A549 (cell line): ENCODE measurements around the gene DDX27. TPM values are rescaled to one million over a fixed set of nuclear protein-coding genes. Genes with fewer than 3 reads are reported as not detected.

Source experiments
- ATAC-seq, 2 experiments: fragments of 200-7000 bp in 1 of 2; fragments of >200 bp in 1 of 2; cut with Nextera tagmentation in 1 of 2; cut with Tn5 transposase in 1 of 2; 3 replicates each; pipeline versions ENCODE4 v1.8.0 to v1.9.1; 2018 to 2020; ENCODE audit warnings: mild to moderate bottlenecking in 1 of 2, moderate library complexity in 1 of 2
- CTCF ChIA-PET: fragments of 300-600 bp; sonication (Branson Sonifier 250); formaldehyde crosslinking; extraction: SDS; loops from one replicate; lab custom pipeline; 2021; ENCODE audit warnings: antibody characterized with exemption, inconsistent platforms; lab: Yijun Ruan, JAX
- POLR2A ChIA-PET: fragments of 350-600 bp; formaldehyde crosslinking; extraction: SDS; loops from one replicate; lab custom pipeline; 2021; ENCODE audit warnings: antibody characterized with exemption, inconsistent platforms; lab: Yijun Ruan, JAX
- DNase-seq, 2 experiments: peaks; one replicate each; pipeline versions ENCODE4 v3.0.0 to v3.0.0-alpha.2; 2011 to 2016; ENCODE audit warnings: low read depth in 1 of 2, low spot score in 1 of 2
- FAIRE-seq: peaks from 2 replicates; lab custom pipeline; 2011; peaks lifted over from hg19 to GRCh38; lab: Jason Lieb, UNC
- H3K27ac ChIP-seq, 2 experiments: fragments of >200 bp; sonication (Bioruptor Twin); formaldehyde crosslinking; 3 replicates each; pipeline ENCODE4 v1.5.1; 2016 to 2017
- H3K4me1 ChIP-seq: fragments of >200 bp; sonication (Bioruptor Twin); formaldehyde crosslinking; 3 replicates; pipeline ENCODE4 v1.6.1; 2016
- H3K4me2 ChIP-seq: fragments of >200 bp; sonication (Bioruptor Twin); formaldehyde crosslinking; 3 replicates; pipeline ENCODE4 v1.6.1; 2016
- H3K4me3 ChIP-seq: fragments of >200 bp; sonication (Bioruptor Twin); formaldehyde crosslinking; 3 replicates; pipeline ENCODE4 v1.5.1; 2016
- H3K9me3 ChIP-seq: fragments of >200 bp; sonication (Bioruptor Twin); formaldehyde crosslinking; 3 replicates; pipeline ENCODE4 v1.6.1; 2016
- BHLHE40 ChIP-seq: IDR thresholded peaks from 2 replicates; pipeline ENCODE4 v1.6.1; 2012; ENCODE audit warnings: low read depth, low read length, inconsistent platforms
- CBX2 ChIP-seq: fragments of 200-600 bp; sonication (generic); IDR thresholded peaks from 2 replicates; pipeline ENCODE4 v1.6.1; 2016; ENCODE audit warnings: low read depth, mild to moderate bottlenecking, borderline replicate concordance
- CBX8 ChIP-seq: fragments of 200-600 bp; sonication (generic); IDR thresholded peaks from 2 replicates; pipeline ENCODE4 v1.6.1; 2016
- CHD2 ChIP-seq: fragments of 150-350 bp; IDR thresholded peaks from 2 replicates; pipeline ENCODE4 v1.6.1; 2014; ENCODE audit warnings: low read length; ENCODE audit not compliant: partially characterized antibody
- CHD4 ChIP-seq: fragments of 200-600 bp; sonication (generic); IDR thresholded peaks from 2 replicates; pipeline ENCODE4 v1.6.1; 2016; ENCODE audit warnings: antibody characterized with exemption, mild to moderate bottlenecking, borderline replicate concordance
- EHF ChIP-seq: fragments of 250-450 bp; sonication (Bioruptor Pico); IDR thresholded peaks from 2 replicates; pipeline ENCODE4 v1.5.0; 2020; ENCODE audit warnings: mild to moderate bottlenecking
- EHMT2 ChIP-seq: fragments of 200-600 bp; sonication (generic); IDR thresholded peaks from 2 replicates; pipeline ENCODE4 v1.6.1; 2016; ENCODE audit warnings: antibody characterized with exemption, low read depth, mild to moderate bottlenecking, moderate library complexity
- ESRRA ChIP-seq: fragments of 150-350 bp; IDR thresholded peaks from 2 replicates; pipeline ENCODE4 v1.6.1; 2014; ENCODE audit warnings: mild to moderate bottlenecking, low read length, borderline replicate concordance
- GATA3 ChIP-seq: IDR thresholded peaks from 2 replicates; pipeline ENCODE4 v1.6.1; 2012; ENCODE audit warnings: borderline replicate concordance
- HDAC2 ChIP-seq: fragments of 200-600 bp; sonication (generic); IDR thresholded peaks from 2 replicates; pipeline ENCODE4 v1.6.1; 2016
- HOXB5 ChIP-seq: fragments of 250-450 bp; sonication (Bioruptor Pico); IDR thresholded peaks from 2 replicates; pipeline ENCODE4 v1.5.0; 2020; ENCODE audit warnings: mild to moderate bottlenecking, moderate library complexity
- JUNB ChIP-seq: fragments of >200 bp; sonication (Bioruptor Twin); formaldehyde crosslinking; IDR thresholded peaks from 2 replicates; pipeline ENCODE4 v1.6.1; 2016
- KDM1A ChIP-seq: fragments of 200-600 bp; sonication (generic); IDR thresholded peaks from 2 replicates; pipeline ENCODE4 v1.6.1; 2016; ENCODE audit warnings: low read depth, mild to moderate bottlenecking
- MYC ChIP-seq: IDR thresholded peaks from 2 replicates; pipeline ENCODE4 v1.6.1; 2012; ENCODE audit warnings: mild to moderate bottlenecking, inconsistent platforms, low read length, improper control_type of control experiment, borderline replicate concordance
- NR3C1 ChIP-seq: fragments of >200 bp; sonication (Bioruptor Twin); formaldehyde crosslinking; IDR thresholded peaks from 3 replicates; pipeline ENCODE4 v1.6.1; 2017
- POLR2A ChIP-seq: IDR thresholded peaks from 2 replicates; pipeline ENCODE4 v1.6.1; 2012; ENCODE audit warnings: mild to moderate bottlenecking, low read length
- POLR2AphosphoS2 ChIP-seq: conservative IDR thresholded peaks from 2 replicates; pipeline ENCODE4 v1.6.1; 2012; ENCODE audit warnings: low read length, improper control_type of control experiment, inconsistent platforms
- RAD21 ChIP-seq, 2 experiments: fragments of >200 bp in 1 of 2; sonication (Bioruptor Twin) in 1 of 2; formaldehyde crosslinking in 1 of 2; IDR thresholded peaks in 1 of 2; conservative IDR thresholded peaks in 1 of 2; 2 replicates in 1 of 2; 3 replicates in 1 of 2; pipeline ENCODE4 v1.6.1; 2012 to 2018; ENCODE audit warnings: inconsistent platforms in 1 of 2
- RARB ChIP-seq: fragments of 250-450 bp; sonication (Bioruptor Pico); IDR thresholded peaks from 2 replicates; pipeline ENCODE4 v1.8.0; 2021; ENCODE audit warnings: mild to moderate bottlenecking, moderate library complexity
- RFX5 ChIP-seq: fragments of 450-650 bp; IDR thresholded peaks from 2 replicates; pipeline ENCODE4 v1.7.1; 2014; ENCODE audit warnings: antibody characterized with exemption, mild to moderate bottlenecking, moderate library complexity
- RNF2 ChIP-seq: fragments of 200-600 bp; sonication (generic); IDR thresholded peaks from 2 replicates; pipeline ENCODE4 v1.6.1; 2016; ENCODE audit warnings: low read depth, mild to moderate bottlenecking, antibody characterized with exemption, moderate library complexity, borderline replicate concordance
- SMC3 ChIP-seq: fragments of >200 bp; sonication (Bioruptor Twin); formaldehyde crosslinking; IDR thresholded peaks from 3 replicates; pipeline ENCODE4 v1.6.1; 2018; ENCODE audit warnings: inconsistent platforms
- TFCP2L1 ChIP-seq: fragments of 250-450 bp; sonication (Bioruptor Pico); IDR thresholded peaks from 2 replicates; pipeline ENCODE4 v1.5.0; 2021; ENCODE audit warnings: mild to moderate bottlenecking
- USF2 ChIP-seq: fragments of 450-650 bp; IDR thresholded peaks from 2 replicates; pipeline ENCODE4 v1.6.1; 2014; ENCODE audit warnings: antibody characterized with exemption
- ZFP36 ChIP-seq: fragments of 450-650 bp; IDR thresholded peaks from 2 replicates; pipeline ENCODE4 v1.6.1; 2014; ENCODE audit warnings: borderline replicate concordance; ENCODE audit not compliant: partially characterized antibody
- WGBS: methylation state at CpG from one replicate; pipeline ENCODE4 v1.1.6; 2017; ENCODE audit errors: missing lambda C conversion rate; 5-methylcytosine and 5-hydroxymethylcytosine counted together
- polyA plus RNA-seq, 4 experiments: library from polyadenylated mRNA; depleted of rRNA in 3 of 4; stranded (reverse); fragments of >200 nt; fragmentation: RNase III in 1 of 4; extraction: RNeasy Plus Mini Kit Qiagen cat#74134 plus additional on column Dnase treatment in 1 of 4; gene quantifications; 2 replicates in 3 of 4; 3 replicates in 1 of 4; pipeline ENCODE4 v1.2.3, GENCODE V29; 2011 to 2017
- TF ChIP-seq, protein P1 (sequence below): fragments of >200 bp; sonication (Bioruptor Twin); formaldehyde crosslinking; IDR thresholded peaks from 3 replicates; pipeline ENCODE4 v1.5.1; 2016
- TF ChIP-seq, protein P2 (sequence below): fragments of >200 bp; sonication (Bioruptor Twin); formaldehyde crosslinking; IDR thresholded peaks from 2 replicates; pipeline ENCODE4 v1.6.1; 2016
- TF ChIP-seq, protein P3 (sequence below): IDR thresholded peaks from 2 replicates; pipeline ENCODE4 v1.6.1; 2012
- TF ChIP-seq, protein P4 (sequence below): fragments of 250-450 bp; sonication (Bioruptor Pico); IDR thresholded peaks from 2 replicates; pipeline ENCODE4 v1.5.0; 2021; ENCODE audit warnings: mild to moderate bottlenecking, moderate library complexity, borderline replicate concordance
- TF ChIP-seq, protein P5 (sequence below): IDR thresholded peaks from 2 replicates; pipeline ENCODE4 v1.6.1; 2012; ENCODE audit warnings: low read depth, borderline replicate concordance
- TF ChIP-seq, protein P6 (sequence below): fragments of 250-450 bp; sonication (Bioruptor Pico); IDR thresholded peaks from 2 replicates; pipeline ENCODE4 v1.5.0; 2020; ENCODE audit warnings: low read depth, mild to moderate bottlenecking, moderate library complexity
- TF ChIP-seq, protein P7 (sequence below): IDR thresholded peaks from 2 replicates; pipeline ENCODE4 v1.6.1; 2012
- TF ChIP-seq, protein P8 (sequence below): fragments of >200 bp; sonication (Bioruptor Twin); formaldehyde crosslinking; IDR thresholded peaks from 3 replicates; pipeline ENCODE4 v1.6.1; 2016

DDX27 gene
- polyA plus RNA-seq, 2 of the 4 experiments (the other 2 are of a cell fraction) = 69.3 TPM

DNA sequence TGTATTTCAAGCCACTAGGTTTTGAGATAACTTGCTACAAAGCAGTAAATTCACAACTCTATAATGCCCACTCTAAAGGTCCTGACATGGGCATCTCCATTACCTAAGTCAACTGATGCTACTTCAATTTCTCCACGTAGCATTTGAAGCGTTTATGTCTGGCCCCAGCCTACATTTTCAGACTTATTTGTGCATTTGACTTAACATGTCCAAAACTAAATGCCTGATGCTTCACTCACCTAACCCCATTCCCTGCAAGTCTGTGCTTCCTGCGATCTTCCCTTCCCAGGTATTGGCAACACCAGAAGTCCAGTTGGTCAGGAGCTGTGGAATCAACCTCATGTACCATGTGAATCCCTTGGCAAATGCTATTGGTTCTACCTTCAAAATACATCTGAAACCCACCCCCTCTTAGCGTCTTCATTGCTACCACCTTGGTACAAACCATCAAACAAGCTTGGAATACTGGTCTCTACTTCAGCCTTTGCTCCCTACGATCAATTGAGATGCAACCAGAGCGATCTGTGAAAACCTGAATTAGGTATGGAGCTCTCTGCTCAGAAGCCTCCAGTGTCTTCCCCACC is 71.5 kb downstream of the DDX27 start:
- WGBS = 74% methylated on average over 6 of the region's 6 CpGs
- DNase-seq (no peak), ATAC-seq (peak; percentile 10 to 22; a peak in 4 of 6 replicates), FAIRE-seq (no peak)
- no peak overlapping the region for H3K27ac ChIP-seq
- POLR2A ChIA-PET = interaction anchor here (1.1 to 2.7 kb wide), 5 partner anchors 9 to 30 kb away, joined by 3 to 10 read pairs (median 5); partner anchors contain the start of gene ZNFX1
- H3K4me1 ChIP-seq = peaks cover 39% of the 10 kb centered on the region
- H3K4me2 ChIP-seq = no peak overlapping the region
- CTCF ChIA-PET = interaction anchor here (0.9 to 1.3 kb wide), 2 partner anchors 9 to 30 kb away, joined by 3 to 4 read pairs; no protein-coding TSS in a partner anchor
- H3K9me3 ChIP-seq = peaks cover 9% of the 10 kb centered on the region; the same call in 2 of the 3 replicates
- H3K4me3 ChIP-seq = no peak overlapping the region
- TF ChIP-seq EHF (CRISPR knock-in tag) (no peak), TFCP2L1 (CRISPR knock-in tag) (peak; percentile 42; the same call in 1 of the 2 replicates), POLR2AphosphoS2 (peak; percentile 34; the same call in 1 of the 2 replicates), EHMT2 (no peak), CBX2 (no peak), RFX5 (no peak), RAD21 (conservative IDR thresholded peaks at IDR 0.05 in 1 of 2, IDR thresholded peaks at IDR 0.05 in 1 of 2) (no peak), RNF2 (no peak), JUNB (no peak), GATA3 (no peak), MYC (no peak), POLR2A (no peak), USF2 (no peak), HOXB5 (CRISPR knock-in tag) (0 out of 2 replicates have a peak, but pooled peaks have one; percentile 11), ZFP36 (no peak), ESRRA (no peak), CHD4 (no peak), BHLHE40 (no peak), NR3C1 (no peak), HDAC2 (no peak), KDM1A (no peak), CHD2 (no peak), CBX8 (no peak), RARB (CRISPR knock-in tag) (no peak), SMC3 (no peak)
- TF ChIP-seq, protein P1, sequence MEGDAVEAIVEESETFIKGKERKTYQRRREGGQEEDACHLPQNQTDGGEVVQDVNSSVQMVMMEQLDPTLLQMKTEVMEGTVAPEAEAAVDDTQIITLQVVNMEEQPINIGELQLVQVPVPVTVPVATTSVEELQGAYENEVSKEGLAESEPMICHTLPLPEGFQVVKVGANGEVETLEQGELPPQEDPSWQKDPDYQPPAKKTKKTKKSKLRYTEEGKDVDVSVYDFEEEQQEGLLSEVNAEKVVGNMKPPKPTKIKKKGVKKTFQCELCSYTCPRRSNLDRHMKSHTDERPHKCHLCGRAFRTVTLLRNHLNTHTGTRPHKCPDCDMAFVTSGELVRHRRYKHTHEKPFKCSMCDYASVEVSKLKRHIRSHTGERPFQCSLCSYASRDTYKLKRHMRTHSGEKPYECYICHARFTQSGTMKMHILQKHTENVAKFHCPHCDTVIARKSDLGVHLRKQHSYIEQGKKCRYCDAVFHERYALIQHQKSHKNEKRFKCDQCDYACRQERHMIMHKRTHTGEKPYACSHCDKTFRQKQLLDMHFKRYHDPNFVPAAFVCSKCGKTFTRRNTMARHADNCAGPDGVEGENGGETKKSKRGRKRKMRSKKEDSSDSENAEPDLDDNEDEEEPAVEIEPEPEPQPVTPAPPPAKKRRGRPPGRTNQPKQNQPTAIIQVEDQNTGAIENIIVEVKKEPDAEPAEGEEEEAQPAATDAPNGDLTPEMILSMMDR = no peak
- TF ChIP-seq, protein P2, sequence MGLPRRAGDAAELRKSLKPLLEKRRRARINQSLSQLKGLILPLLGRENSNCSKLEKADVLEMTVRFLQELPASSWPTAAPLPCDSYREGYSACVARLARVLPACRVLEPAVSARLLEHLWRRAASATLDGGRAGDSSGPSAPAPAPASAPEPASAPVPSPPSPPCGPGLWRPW = no peak
- TF ChIP-seq, protein P3, sequence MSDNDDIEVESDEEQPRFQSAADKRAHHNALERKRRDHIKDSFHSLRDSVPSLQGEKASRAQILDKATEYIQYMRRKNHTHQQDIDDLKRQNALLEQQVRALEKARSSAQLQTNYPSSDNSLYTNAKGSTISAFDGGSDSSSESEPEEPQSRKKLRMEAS = no peak; the same call in 1 of the 2 replicates
- TF ChIP-seq, protein P4, sequence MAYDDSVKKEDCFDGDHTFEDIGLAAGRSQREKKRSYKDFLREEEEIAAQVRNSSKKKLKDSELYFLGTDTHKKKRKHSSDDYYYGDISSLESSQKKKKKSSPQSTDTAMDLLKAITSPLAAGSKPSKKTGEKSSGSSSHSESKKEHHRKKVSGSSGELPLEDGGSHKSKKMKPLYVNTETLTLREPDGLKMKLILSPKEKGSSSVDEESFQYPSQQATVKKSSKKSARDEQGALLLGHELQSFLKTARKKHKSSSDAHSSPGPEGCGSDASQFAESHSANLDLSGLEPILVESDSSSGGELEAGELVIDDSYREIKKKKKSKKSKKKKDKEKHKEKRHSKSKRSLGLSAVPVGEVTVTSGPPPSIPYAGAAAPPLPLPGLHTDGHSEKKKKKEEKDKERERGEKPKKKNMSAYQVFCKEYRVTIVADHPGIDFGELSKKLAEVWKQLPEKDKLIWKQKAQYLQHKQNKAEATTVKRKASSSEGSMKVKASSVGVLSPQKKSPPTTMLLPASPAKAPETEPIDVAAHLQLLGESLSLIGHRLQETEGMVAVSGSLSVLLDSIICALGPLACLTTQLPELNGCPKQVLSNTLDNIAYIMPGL (CRISPR knock-in tag) = no peak
- TF ChIP-seq, protein P5, sequence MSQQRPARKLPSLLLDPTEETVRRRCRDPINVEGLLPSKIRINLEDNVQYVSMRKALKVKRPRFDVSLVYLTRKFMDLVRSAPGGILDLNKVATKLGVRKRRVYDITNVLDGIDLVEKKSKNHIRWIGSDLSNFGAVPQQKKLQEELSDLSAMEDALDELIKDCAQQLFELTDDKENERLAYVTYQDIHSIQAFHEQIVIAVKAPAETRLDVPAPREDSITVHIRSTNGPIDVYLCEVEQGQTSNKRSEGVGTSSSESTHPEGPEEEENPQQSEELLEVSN = no peak
- TF ChIP-seq, protein P6, sequence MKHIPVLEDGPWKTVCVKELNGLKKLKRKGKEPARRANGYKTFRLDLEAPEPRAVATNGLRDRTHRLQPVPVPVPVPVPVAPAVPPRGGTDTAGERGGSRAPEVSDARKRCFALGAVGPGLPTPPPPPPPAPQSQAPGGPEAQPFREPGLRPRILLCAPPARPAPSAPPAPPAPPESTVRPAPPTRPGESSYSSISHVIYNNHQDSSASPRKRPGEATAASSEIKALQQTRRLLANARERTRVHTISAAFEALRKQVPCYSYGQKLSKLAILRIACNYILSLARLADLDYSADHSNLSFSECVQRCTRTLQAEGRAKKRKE = no peak
- TF ChIP-seq, protein P7, sequence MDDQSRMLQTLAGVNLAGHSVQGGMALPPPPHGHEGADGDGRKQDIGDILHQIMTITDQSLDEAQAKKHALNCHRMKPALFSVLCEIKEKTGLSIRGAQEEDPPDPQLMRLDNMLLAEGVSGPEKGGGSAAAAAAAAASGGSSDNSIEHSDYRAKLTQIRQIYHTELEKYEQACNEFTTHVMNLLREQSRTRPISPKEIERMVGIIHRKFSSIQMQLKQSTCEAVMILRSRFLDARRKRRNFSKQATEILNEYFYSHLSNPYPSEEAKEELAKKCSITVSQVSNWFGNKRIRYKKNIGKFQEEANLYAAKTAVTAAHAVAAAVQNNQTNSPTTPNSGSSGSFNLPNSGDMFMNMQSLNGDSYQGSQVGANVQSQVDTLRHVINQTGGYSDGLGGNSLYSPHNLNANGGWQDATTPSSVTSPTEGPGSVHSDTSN = no peak
- TF ChIP-seq, protein P8, sequence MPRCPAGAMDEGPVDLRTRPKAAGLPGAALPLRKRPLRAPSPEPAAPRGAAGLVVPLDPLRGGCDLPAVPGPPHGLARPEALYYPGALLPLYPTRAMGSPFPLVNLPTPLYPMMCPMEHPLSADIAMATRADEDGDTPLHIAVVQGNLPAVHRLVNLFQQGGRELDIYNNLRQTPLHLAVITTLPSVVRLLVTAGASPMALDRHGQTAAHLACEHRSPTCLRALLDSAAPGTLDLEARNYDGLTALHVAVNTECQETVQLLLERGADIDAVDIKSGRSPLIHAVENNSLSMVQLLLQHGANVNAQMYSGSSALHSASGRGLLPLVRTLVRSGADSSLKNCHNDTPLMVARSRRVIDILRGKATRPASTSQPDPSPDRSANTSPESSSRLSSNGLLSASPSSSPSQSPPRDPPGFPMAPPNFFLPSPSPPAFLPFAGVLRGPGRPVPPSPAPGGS = 0 out of 3 replicates have a peak, but pooled peaks have one; percentile 44
